TTC549 (cell line): ENCODE measurements around the gene USP36.

ENCODE experiments used
- FAIRE-seq: peaks from 2 replicates; lab custom pipeline; 2012; peaks lifted over from hg19 to GRCh38; lab: Jason Lieb, UNC

Gene USP36

GRCh38 chr17:78836420-78837021, 4.1 kb downstream of the USP36 start:
- no peak for FAIRE-seq

- no peak for FAIRE-seq
These were observed 6.0 kb downstream of the USP36 start for GRCh38 chr17:78834571-78834970.

- no peak for FAIRE-seq
These were observed 8.1 kb downstream of the USP36 start for GRCh38 chr17:78832541-78832810.

- no peak for FAIRE-seq
These were observed 8.7 kb downstream of the USP36 start for GRCh38 chr17:78831688-78832540.

- no peak for FAIRE-seq
These were observed 11.1 kb downstream of the USP36 start for GRCh38 chr17:78829477-78829876.

GRCh38 chr17:78828470-78829185, 12.0 kb downstream of the USP36 start:
- FAIRE-seq = no peak

- FAIRE-seq = no peak
These were observed 13.6 kb downstream of the USP36 start for GRCh38 chr17:78826836-78827509.

- FAIRE-seq = no peak
These were observed 14.2 kb downstream of the USP36 start for GRCh38 chr17:78826421-78826820.

- FAIRE-seq = no peak
These were observed 14.9 kb downstream of the USP36 start for GRCh38 chr17:78825696-78826095.

- no peak for FAIRE-seq
These were observed 16.4 kb downstream of the USP36 start for GRCh38 chr17:78824240-78824639.

- FAIRE-seq = no peak
These were observed 17.1 kb downstream of the USP36 start for GRCh38 chr17:78823282-78824046.

- no peak for FAIRE-seq
These were observed 18.1 kb downstream of the USP36 start for GRCh38 chr17:78822552-78822951.

- no peak for FAIRE-seq
These were observed 18.7 kb downstream of the USP36 start for GRCh38 chr17:78821961-78822360.

- FAIRE-seq = no peak
These were observed 19.8 kb downstream of the USP36 start for GRCh38 chr17:78820841-78821240.

GRCh38 chr17:78819806-78820792, 20.5 kb downstream of the USP36 start:
- FAIRE-seq = no peak

- FAIRE-seq = no peak
These were observed 21.2 kb downstream of the USP36 start for GRCh38 chr17:78819402-78819801.

GRCh38 chr17:78818932-78819331, 21.7 kb downstream of the USP36 start:
- no peak for FAIRE-seq

GRCh38 chr17:78818152-78818846, 22.3 kb downstream of the USP36 start:
- no peak for FAIRE-seq

- FAIRE-seq = no peak
These were observed 23.5 kb downstream of the USP36 start for GRCh38 chr17:78817123-78817522.

GRCh38 chr17:78815696-78816095, 24.9 kb downstream of the USP36 start:
- FAIRE-seq = no peak
